Measurements from ENCODE around the gene CCDC40. TPM values are rescaled to one million over a fixed set of nuclear protein-coding genes. Genes with fewer than 3 reads are reported as not detected.

CCDC40 gene
- total RNA-seq, 1 experiment from 2014 or later, result 12.9 TPM

GRCh38 chr17:80102664-80103448 lies 66.4 kb downstream of the CCDC40 start:
- in situ Hi-C loops (cut with HindIII; ENCODE audit: low pct_unique_long_range_greater_than_20kb, low sequenced_read_pairs), result no loop called here
- no peak for DNase-seq (ENCODE audit: low read depth, low spot score)

- DNase-seq (ENCODE audit: low read depth, low spot score), result no peak
- in situ Hi-C loops (cut with HindIII; ENCODE audit: low pct_unique_long_range_greater_than_20kb, low sequenced_read_pairs), result no loop called here
These were observed 67.1 kb downstream of the CCDC40 start for GRCh38 chr17:80103449-80104085.

GRCh38 chr17:80104321-80104955 lies 68.0 kb downstream of the CCDC40 start:
- no peak for DNase-seq (ENCODE audit: low read depth, low spot score)

GRCh38 chr17:80104956-80105375 lies 68.5 kb downstream of the CCDC40 start:
- DNase-seq (ENCODE audit: low read depth, low spot score), result no peak
- in situ Hi-C loops (cut with HindIII; ENCODE audit: low pct_unique_long_range_greater_than_20kb, low sequenced_read_pairs), result no loop called here

More at GRCh38 chr17:80104321-80104955, 68.0 kb downstream of the CCDC40 start:
- in situ Hi-C loops (cut with HindIII; ENCODE audit: low pct_unique_long_range_greater_than_20kb, low sequenced_read_pairs), result no loop called here

GRCh38 chr17:80105762-80106161 lies 69.3 kb downstream of the CCDC40 start:
- in situ Hi-C loops (cut with HindIII; ENCODE audit: low pct_unique_long_range_greater_than_20kb, low sequenced_read_pairs), result no loop called here
- no peak for DNase-seq (ENCODE audit: low read depth, low spot score)

GRCh38 chr17:80106176-80106575 lies 69.7 kb downstream of the CCDC40 start:
- in situ Hi-C loops (cut with HindIII; ENCODE audit: low pct_unique_long_range_greater_than_20kb, low sequenced_read_pairs), result no loop called here
- no peak for DNase-seq (ENCODE audit: low read depth, low spot score)

GRCh38 chr17:80106751-80107150 lies 70.3 kb downstream of the CCDC40 start:
- in situ Hi-C loops (cut with HindIII; ENCODE audit: low pct_unique_long_range_greater_than_20kb, low sequenced_read_pairs), result no loop called here
- no peak for DNase-seq (ENCODE audit: low read depth, low spot score)

GRCh38 chr17:80107231-80108021 lies 71.0 kb downstream of the CCDC40 start:
- DNase-seq (ENCODE audit: low read depth, low spot score), result no peak
- in situ Hi-C loops (cut with HindIII; ENCODE audit: low pct_unique_long_range_greater_than_20kb, low sequenced_read_pairs), result no loop called here

GRCh38 chr17:80108036-80108971 lies 71.9 kb downstream of the CCDC40 start:
- in situ Hi-C loops (cut with HindIII; ENCODE audit: low pct_unique_long_range_greater_than_20kb, low sequenced_read_pairs), result no loop called here
- DNase-seq (ENCODE audit: low read depth, low spot score), result no peak

- DNase-seq (ENCODE audit: low read depth, low spot score), result no peak
- in situ Hi-C loops (cut with HindIII; ENCODE audit: low pct_unique_long_range_greater_than_20kb, low sequenced_read_pairs), result no loop called here
These were observed 72.7 kb downstream of the CCDC40 start for GRCh38 chr17:80109066-80109660.

- in situ Hi-C loops (cut with HindIII; ENCODE audit: low pct_unique_long_range_greater_than_20kb, low sequenced_read_pairs), result no loop called here
- DNase-seq (ENCODE audit: low read depth, low spot score), result no peak
These were observed 73.4 kb downstream of the CCDC40 start for GRCh38 chr17:80109713-80110446.

- no peak for DNase-seq (ENCODE audit: low read depth, low spot score)
- in situ Hi-C loops (cut with HindIII; ENCODE audit: low pct_unique_long_range_greater_than_20kb, low sequenced_read_pairs), result no loop called here
These were observed 74.0 kb downstream of the CCDC40 start for GRCh38 chr17:80110447-80110812.

GRCh38 chr17:80110927-80111701 lies 74.7 kb downstream of the CCDC40 start:
- in situ Hi-C loops (cut with HindIII; ENCODE audit: low pct_unique_long_range_greater_than_20kb, low sequenced_read_pairs), result no loop called here
- no peak for DNase-seq (ENCODE audit: low read depth, low spot score)

GRCh38 chr17:80111702-80112470 lies 75.4 kb downstream of the CCDC40 start:
- DNase-seq (ENCODE audit: low read depth, low spot score), result no peak
- in situ Hi-C loops (cut with HindIII; ENCODE audit: low pct_unique_long_range_greater_than_20kb, low sequenced_read_pairs), result no loop called here

Measured in SK-MEL-5 (cell line).